Measurements from ENCODE around the gene SLC46A1.

Gene SLC46A1

DNA sequence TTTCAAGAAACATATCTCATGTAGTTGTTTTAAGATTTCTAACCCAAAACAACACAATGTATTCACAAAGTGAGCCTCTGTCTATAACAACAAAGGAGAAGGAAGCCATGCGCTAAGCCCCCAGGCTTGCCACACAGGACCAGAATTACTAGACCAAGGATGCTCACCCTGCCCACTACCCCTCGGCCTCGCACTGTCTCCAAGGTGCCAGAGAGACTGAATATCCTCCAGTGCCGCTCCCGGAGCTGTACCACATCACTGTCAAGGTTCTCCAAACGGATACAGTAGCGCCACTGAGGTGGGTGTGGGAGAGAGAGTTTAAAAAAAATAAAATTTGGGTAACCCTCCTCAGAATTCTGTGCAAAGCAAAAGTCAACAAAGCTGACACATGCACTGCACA is 55.7 kb downstream of the SLC46A1 start:
- no peak overlapping the region for H3K4me3 ChIP-seq (ENCODE audit: control insufficient read depth, low read depth, low read length)
- DNase-seq (ENCODE audit: low read depth): no peak
- TF ChIP-seq, protein P1, sequence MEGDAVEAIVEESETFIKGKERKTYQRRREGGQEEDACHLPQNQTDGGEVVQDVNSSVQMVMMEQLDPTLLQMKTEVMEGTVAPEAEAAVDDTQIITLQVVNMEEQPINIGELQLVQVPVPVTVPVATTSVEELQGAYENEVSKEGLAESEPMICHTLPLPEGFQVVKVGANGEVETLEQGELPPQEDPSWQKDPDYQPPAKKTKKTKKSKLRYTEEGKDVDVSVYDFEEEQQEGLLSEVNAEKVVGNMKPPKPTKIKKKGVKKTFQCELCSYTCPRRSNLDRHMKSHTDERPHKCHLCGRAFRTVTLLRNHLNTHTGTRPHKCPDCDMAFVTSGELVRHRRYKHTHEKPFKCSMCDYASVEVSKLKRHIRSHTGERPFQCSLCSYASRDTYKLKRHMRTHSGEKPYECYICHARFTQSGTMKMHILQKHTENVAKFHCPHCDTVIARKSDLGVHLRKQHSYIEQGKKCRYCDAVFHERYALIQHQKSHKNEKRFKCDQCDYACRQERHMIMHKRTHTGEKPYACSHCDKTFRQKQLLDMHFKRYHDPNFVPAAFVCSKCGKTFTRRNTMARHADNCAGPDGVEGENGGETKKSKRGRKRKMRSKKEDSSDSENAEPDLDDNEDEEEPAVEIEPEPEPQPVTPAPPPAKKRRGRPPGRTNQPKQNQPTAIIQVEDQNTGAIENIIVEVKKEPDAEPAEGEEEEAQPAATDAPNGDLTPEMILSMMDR (IDR thresholded peaks at IDR 0.05; ENCODE audit: control insufficient read depth, insufficient read depth, low read depth, low read length, missing control alignments): no peak

- no peak for DNase-seq (ENCODE audit: low read depth)
- no peak overlapping the region for H3K4me3 ChIP-seq (ENCODE audit: control insufficient read depth, low read depth, low read length)
Measured at GRCh38 chr17:28348979-28349378, 57.0 kb downstream of the SLC46A1 start.

DNA sequence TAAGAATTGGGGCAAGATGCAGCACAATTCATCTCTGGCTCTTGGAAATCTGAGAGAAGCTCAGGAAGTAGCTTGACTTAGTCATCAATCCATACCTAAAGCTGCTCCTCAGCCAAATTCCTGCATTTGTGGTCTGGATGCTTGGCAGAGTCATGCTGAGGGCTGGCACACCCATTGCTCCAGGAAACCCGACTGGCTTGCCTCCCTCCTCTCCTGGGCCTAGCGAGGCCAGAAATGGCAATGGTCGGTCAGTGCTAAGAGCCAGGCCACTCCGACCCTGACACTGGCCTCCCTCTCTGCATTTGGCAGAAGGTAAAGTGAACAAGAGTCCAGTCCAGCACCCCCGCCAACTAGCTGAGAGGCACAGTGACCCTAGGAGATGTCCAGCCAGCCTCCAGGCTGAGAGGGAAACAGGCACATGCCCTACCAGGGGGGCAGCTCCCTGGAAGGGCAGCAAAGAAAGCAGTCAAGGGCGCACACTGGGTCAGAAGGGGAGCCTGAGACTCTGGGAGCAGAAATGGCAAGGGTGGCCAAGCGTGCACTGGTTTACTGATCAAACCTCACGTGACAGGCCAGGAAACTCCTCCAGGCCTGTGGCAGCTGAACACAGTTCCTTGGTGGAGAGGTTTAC is 58.6 kb downstream of the SLC46A1 start:
- peak; percentile 83 for DNase-seq (ENCODE audit: low read depth)
- TF ChIP-seq, protein P1 (IDR thresholded peaks at IDR 0.05; ENCODE audit: control insufficient read depth, insufficient read depth, low read depth, low read length, missing control alignments): no peak
- H3K4me3 ChIP-seq (ENCODE audit: control insufficient read depth, low read depth, low read length): no peak overlapping the region

More at GRCh38 chr17:28348979-28349378, 57.0 kb downstream of the SLC46A1 start:
- TF ChIP-seq, protein P1 (IDR thresholded peaks at IDR 0.05; ENCODE audit: control insufficient read depth, insufficient read depth, low read depth, low read length, missing control alignments): no peak

DNA sequence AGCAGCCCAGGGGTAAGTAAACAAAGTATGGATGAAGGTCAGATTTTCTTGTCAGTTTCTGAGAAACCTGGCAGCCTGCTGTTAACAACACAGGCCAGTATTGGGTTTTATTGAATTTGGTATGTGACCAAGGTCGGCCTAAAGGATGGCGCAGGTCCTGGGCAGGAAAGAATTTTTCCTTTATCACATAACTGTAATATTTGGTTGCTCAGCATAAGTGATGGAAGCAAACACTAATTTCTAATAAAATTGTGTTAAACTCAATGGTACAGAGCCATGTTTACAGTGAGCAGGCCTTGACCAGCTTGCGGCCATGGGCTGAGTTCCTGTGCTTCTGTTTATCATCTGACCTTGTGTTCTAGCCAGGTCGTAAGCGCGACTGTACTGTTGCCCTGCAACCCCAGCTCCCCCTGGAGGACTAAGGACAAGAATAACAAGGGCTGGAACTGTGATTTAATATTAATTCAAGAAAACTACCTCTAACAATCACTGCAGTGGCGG is 59.2 kb downstream of the SLC46A1 start:
- no peak for DNase-seq (ENCODE audit: low read depth)
- TF ChIP-seq, protein P1 (IDR thresholded peaks at IDR 0.05; ENCODE audit: control insufficient read depth, insufficient read depth, low read depth, low read length, missing control alignments): peak; percentile 36

DNA sequence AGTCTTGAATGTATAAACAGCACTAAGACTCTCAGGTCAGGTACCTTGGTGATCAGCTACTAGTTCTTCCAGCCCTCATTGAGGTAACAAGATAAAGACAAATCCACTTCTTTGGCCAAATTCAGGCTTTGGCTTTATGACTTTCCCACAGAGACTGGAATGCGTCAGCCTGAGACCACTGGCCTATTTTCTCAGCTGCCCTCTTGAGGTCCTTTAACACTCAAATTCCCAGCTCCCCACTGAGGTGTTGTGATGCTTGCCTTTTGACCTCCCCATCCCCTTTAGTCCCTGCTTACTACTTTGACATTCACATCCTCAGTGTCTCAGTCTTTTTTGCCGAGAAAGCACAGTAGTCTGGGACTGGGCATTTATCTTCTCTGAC is 59.8 kb downstream of the SLC46A1 start:
- no peak for DNase-seq (ENCODE audit: low read depth)
- H3K4me3 ChIP-seq (ENCODE audit: control insufficient read depth, low read depth, low read length): no peak overlapping the region
- TF ChIP-seq, protein P1 (IDR thresholded peaks at IDR 0.05; ENCODE audit: control insufficient read depth, insufficient read depth, low read depth, low read length, missing control alignments): no peak

More for the DNA sequence above, 59.2 kb downstream of the SLC46A1 start:
- no peak overlapping the region for H3K4me3 ChIP-seq (ENCODE audit: control insufficient read depth, low read depth, low read length)

- TF ChIP-seq, protein P1 (IDR thresholded peaks at IDR 0.05; ENCODE audit: control insufficient read depth, insufficient read depth, low read depth, low read length, missing control alignments): no peak
- no peak overlapping the region for H3K4me3 ChIP-seq (ENCODE audit: control insufficient read depth, low read depth, low read length)
- no peak for DNase-seq (ENCODE audit: low read depth)
Measured at GRCh38 chr17:28345419-28346198, 60.4 kb downstream of the SLC46A1 start.

All from AG09309 (cell line).